Measurements from ENCODE around the gene CDKN1C. TPM values are rescaled to one million over a fixed set of nuclear protein-coding genes. Genes with fewer than 3 reads are reported as not detected.

The CDKN1C gene
- total and polyA plus RNA-seq, 2 of the 8 experiments (the other 6 are each of a cell fraction or from before 2014, with no cell fraction given): 12.8 to 14.1 TPM

DNA sequence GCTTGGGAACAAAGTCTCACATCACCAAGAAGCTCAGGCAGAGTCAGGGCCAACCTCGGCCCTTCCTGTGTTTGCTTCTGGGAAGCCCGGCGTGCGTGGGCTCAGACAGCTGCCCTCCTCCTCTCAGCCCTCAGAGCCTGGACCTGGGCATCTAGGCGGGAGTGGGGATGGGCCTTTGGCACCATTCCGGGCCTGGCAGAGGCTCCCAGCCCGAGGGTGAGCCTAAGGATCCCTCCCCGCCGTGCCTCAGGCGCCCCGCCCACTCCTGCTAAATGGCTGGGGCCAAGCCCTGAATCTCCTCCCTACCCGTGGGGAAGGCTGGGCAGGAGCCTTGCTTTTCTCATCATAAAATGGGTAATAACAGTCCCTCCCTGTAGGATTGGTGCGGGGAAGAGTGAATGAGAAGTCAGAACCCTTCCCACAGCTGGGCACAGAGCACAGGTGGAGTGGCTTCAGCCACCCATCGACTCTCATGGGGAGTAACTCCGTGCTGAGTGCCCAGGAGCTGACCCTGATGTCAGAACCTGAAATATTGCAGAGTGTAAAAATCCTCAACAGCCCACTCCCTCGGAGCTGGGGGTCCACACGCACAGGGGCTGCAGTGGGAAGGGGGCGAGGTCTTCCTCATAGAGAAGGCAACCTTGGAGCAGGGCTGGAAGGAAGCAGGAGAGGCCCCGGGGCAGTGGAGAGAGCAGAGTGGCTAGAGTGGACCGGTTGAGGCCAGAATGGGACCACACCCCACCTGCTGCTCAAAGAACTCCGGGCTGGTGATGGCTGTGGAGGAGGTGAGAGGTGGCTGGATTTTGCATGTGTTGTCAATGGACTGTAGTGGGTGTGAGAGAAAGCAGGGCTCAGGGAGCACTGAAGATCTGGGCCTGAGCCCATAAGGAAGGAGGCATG, 18.8 kb upstream of the CDKN1C start:
- no peak overlapping the region for H2AFZ ChIP-seq (ENCODE audit: low read length)
- ChIA-PET POLR2A (ENCODE audit: partially characterized antibody) (interaction anchor here (1.4 kb wide), 1 partner anchor 12 kb away, joined by 9 read pairs; no protein-coding TSS in a partner anchor), CTCF (ENCODE audit: partially characterized antibody) (interaction anchor here (0.7 to 6.2 kb wide), 8 partner anchors 12 to 372 kb away, joined by 3 to 68 read pairs (median 4); partner anchors contain the start of gene PHLDA2)
- peaks cover 0 to 25% (median 4%) of the 10 kb centered on the region in 4 experiments; a peak in 4 of 7 replicates for H3K27me3 ChIP-seq (replicated peaks in 1 of 4; ENCODE audit: control insufficient read depth in 3 of 4, extremely low read depth in 1 of 4, insufficient read depth in 3 of 4, low read length in 3 of 4)
- no peaks in the 10 kb centered on the region for H3K79me2 ChIP-seq (ENCODE audit: control insufficient read depth in 1 of 2, insufficient read depth in 2 of 2, low read length in 2 of 2)
- peaks cover 0 to 19% (median 14%) of the 10 kb centered on the region in 4 experiments; a peak in 5 of 7 replicates for H3K4me1 ChIP-seq (replicated peaks in 1 of 4; ENCODE audit: control insufficient read depth in 3 of 4, insufficient read depth in 4 of 4, low read length in 3 of 4)
- no peak overlapping the region for H4K91ac ChIP-seq (replicated peaks; ENCODE audit: insufficient read length, low read length)
- FAIRE-seq: no peak
- H4K8ac ChIP-seq (ENCODE audit: extremely low read depth, insufficient read depth, low read length): no peak overlapping the region
- no peak overlapping the region for H2AK5ac ChIP-seq (ENCODE audit: low read depth, low read length)
- H3K9me3 ChIP-seq (ENCODE audit: insufficient read depth in 2 of 2, low read depth in 1 of 2, low read length in 1 of 2): no peaks in the 10 kb centered on the region
- H3K36me3 ChIP-seq (ENCODE audit: control insufficient read depth in 2 of 4, insufficient read depth in 4 of 4, low read length in 3 of 4): no peaks in the 10 kb centered on the region
- H3K4me3 ChIP-seq (ENCODE audit: extremely low read depth in 1 of 4, insufficient read depth in 2 of 4, low read depth in 3 of 4, low read length in 4 of 4): no peak overlapping the region
- H3K4me2 ChIP-seq (ENCODE audit: insufficient read depth in 1 of 2, low read depth in 2 of 2, low read length in 2 of 2): no peak overlapping the region
- no peak overlapping the region for H4K5ac ChIP-seq (ENCODE audit: insufficient read length, low read depth, low read length)
- H2BK5ac ChIP-seq (ENCODE audit: low read depth, low read length): no peak overlapping the region
- no peak for DNase-seq (ENCODE audit: low read depth in 1 of 2, low spot score in 2 of 2)
- no peak overlapping the region for H2BK20ac ChIP-seq (ENCODE audit: low read length)
- no peak overlapping the region for H3K4ac ChIP-seq (replicated peaks; ENCODE audit: insufficient read length, low read depth, low read length)
- H4K20me1 ChIP-seq (replicated peaks in 1 of 2; ENCODE audit: control insufficient read depth in 1 of 2, insufficient read depth in 2 of 2, low read length in 2 of 2): no peaks in the 10 kb centered on the region
- H3K79me1 ChIP-seq (ENCODE audit: low read depth, low read length): no peaks in the 10 kb centered on the region
- H3K23me2 ChIP-seq (ENCODE audit: low read depth, low read length): peaks cover 7% of the 10 kb centered on the region; the same call in 1 of the 2 replicates
- no peak overlapping the region for H3K23ac ChIP-seq (ENCODE audit: insufficient read length)
- H3K56ac ChIP-seq (replicated peaks; ENCODE audit: insufficient read length, low read depth, low read length): no peak overlapping the region
- H3K14ac ChIP-seq (ENCODE audit: insufficient read length): no peak overlapping the region
- no peak overlapping the region for H2BK120ac ChIP-seq (replicated peaks; ENCODE audit: low read depth, low read length)
- 84% methylated on average over 17 of the region's 21 CpGs; no CpG with 5 or more reads in 1 of the 2 experiments for WGBS, 2 experiments (ENCODE audit: extremely low coverage in 1 of 2, insufficient coverage in 1 of 2, insufficient read length in 1 of 2, insufficient replicate concordance in 2 of 2, low coverage in 1 of 2, low lambda C conversion rate in 2 of 2, missing lambda C conversion rate in 1 of 2)
- no peak overlapping the region for H3K9ac ChIP-seq (replicated peaks in 1 of 4; ENCODE audit: extremely low read depth in 1 of 4, low read depth in 3 of 4, low read length in 3 of 4)
- H3K18ac ChIP-seq (ENCODE audit: extremely low read depth, low read length): no peak overlapping the region
- H3K27ac ChIP-seq (ENCODE audit: low read depth, low read length): no peak overlapping the region
- 0 out of 2 replicates have a peak overlapping the region, but pooled peaks have one; percentile 14 for H2BK12ac ChIP-seq (ENCODE audit: low read depth, low read length)
- H2BK15ac ChIP-seq (ENCODE audit: low read length): no peak overlapping the region
- TF ChIP-seq SIN3A (conservative IDR thresholded peaks at IDR 0.05 in 1 of 2, IDR thresholded peaks at IDR 0.05 in 1 of 2; ENCODE audit: low read depth in 1 of 2, low read length in 2 of 2) (no peak), SP2 (IDR thresholded peaks at IDR 0.05; ENCODE audit: low read length) (no peak), POLR2A (IDR thresholded peaks at IDR 0.05; ENCODE audit: control extremely low read depth in 1 of 2, low read depth in 2 of 2, low read length in 2 of 2) (no peak), BACH1 (IDR thresholded peaks at IDR 0.05; ENCODE audit: low read length) (no peak), JUN (IDR thresholded peaks at IDR 0.05; ENCODE audit: low read depth, low read length) (no peak), POU5F1 (IDR thresholded peaks at IDR 0.05; ENCODE audit: low read depth, low read length) (no peak), ZNF274 (IDR thresholded peaks at IDR 0.05; ENCODE audit: borderline replicate concordance, extremely low read depth, low read length) (no peak), EZH2 (IDR thresholded peaks at IDR 0.05; ENCODE audit: low read depth, low read length, severe bottlenecking) (no peak)
- TF ChIP-seq, protein P1, sequence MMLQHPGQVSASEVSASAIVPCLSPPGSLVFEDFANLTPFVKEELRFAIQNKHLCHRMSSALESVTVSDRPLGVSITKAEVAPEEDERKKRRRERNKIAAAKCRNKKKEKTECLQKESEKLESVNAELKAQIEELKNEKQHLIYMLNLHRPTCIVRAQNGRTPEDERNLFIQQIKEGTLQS (IDR thresholded peaks at IDR 0.05; ENCODE audit: insufficient read depth, low read depth, low read length): no peak

Data from H1 (cell line).